Astrocyte of the cerebellum (primary cell): ENCODE measurements around the gene TMEM163.
A peak's percentile ranks its signal among the peaks of the same experiment; 100 is the strongest.
"Not testable (repeated sequence)": the region's sequence is repeated elsewhere in the genome, so short reads cannot be mapped to it uniquely, and the experiment has no call there.

ENCODE experiments used
- DNase-seq: peaks from one replicate; pipeline ENCODE4 v3.0.0-alpha.2; 2011; ENCODE audit warnings: low read depth
- H3K4me3 ChIP-seq: 2 replicates; pipeline ENCODE4 v1.5.1; 2011; ENCODE audit warnings: mild to moderate bottlenecking, low read depth, low read length, moderate library complexity
- CTCF ChIP-seq: IDR thresholded peaks from 2 replicates; pipeline ENCODE4 v1.5.1; 2012; ENCODE audit warnings: low read length, low read depth, moderate library complexity, mild to moderate bottlenecking; ENCODE audit errors: missing control alignments
- in situ Hi-C: cut with HindIII; loops from 2 replicates; pipeline ENCODE4 v1.10.0; 2017; ENCODE audit warnings: low sequenced_read_pairs

TMEM163 gene

GRCh38 chr2:134725876-134726275 lies 7.1 kb upstream of the TMEM163 start:
- no peak for TF ChIP-seq CTCF
- no peak for DNase-seq
- in situ Hi-C loops: no loop called here

DNA sequence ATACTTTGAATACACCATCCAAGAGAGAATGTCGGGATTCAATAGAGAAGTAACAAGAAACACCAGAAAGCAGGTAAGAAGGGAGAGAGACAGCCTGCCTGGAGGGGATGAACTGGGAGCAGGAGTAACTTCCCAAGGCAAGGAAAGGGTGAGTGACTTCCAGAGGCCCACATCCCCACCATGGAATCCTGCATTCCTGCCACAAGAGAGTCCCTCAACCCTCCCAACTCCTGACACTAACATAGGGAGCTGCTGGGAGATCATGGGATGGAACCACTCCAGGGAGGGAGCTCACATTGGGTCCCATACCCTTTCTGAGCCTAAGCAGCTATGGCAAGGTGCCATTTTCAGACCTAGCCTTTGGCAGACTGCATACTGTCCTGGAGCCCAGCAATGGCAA lies 5.5 kb upstream of the TMEM163 start:
- H3K4me3 ChIP-seq: no peak overlapping the region
- no peak for TF ChIP-seq CTCF
- DNase-seq: no peak
- in situ Hi-C loops: no loop called here

More at GRCh38 chr2:134725876-134726275, 7.1 kb upstream of the TMEM163 start:
- H3K4me3 ChIP-seq: no peak overlapping the region

DNA sequence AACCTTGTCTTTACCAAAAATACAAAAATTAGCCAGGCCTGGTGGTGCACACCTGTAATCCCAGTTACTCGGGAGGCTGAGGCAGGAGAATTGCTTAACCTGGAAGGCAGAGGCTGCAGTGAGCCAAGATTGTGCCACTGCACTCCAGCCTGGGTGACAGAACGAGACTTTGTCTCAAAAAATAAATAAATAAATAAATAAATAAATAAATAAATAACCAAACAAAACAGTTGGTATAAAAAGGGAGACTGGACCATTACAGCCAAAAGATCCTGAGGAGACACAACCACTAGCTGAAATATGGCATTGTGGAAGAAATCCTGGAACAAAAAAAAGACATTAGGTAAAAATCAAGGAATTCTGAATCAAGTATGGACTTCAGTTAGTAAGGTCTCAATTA lies 4.9 kb upstream of the TMEM163 start:
- H3K4me3 ChIP-seq, in situ Hi-C loops, DNase-seq: not testable (repeated sequence)

DNA sequence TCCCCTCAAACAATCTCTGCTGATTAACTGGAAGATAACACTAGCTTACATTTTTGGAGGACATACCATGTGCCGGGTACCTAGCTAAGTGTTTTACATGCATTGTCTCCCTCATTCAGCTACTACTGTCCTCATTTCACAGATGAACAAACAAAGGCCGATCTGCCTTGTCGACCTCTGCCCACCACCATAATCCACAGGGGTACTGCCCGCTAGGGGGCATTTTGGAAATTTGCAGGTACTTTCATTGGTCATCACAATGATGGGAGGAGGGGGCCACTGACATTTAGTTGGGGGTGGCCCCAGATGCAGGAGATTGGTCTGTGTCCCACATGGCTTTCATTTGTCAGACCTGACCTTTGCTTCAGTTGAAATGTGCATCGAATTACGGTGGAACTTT lies 3.9 kb upstream of the TMEM163 start:
- DNase-seq: no peak
- in situ Hi-C loops: no loop called here
- no peak overlapping the region for H3K4me3 ChIP-seq
- TF ChIP-seq CTCF: no peak

DNA sequence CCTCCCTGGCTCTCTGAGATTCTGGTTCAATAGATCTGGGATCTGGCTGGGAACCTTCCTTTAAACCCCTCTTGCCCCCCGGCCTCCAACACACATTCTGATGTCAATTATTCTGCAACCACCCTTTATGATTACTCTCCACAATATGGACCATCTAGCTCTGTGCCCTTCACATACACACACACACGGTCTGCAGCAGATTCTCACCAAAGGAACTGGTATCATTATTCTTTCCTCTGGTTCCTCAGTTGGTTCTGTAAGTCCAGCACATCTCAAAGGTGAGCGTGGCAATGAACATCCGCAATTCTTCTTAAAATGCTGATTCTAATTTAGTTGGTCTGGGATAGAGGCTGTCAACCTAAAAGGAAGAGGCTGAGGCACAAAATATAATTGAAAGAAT lies 2.8 kb upstream of the TMEM163 start:
- in situ Hi-C loops: no loop called here
- H3K4me3 ChIP-seq: no peak overlapping the region
- no peak for DNase-seq
- TF ChIP-seq CTCF: no peak

DNA sequence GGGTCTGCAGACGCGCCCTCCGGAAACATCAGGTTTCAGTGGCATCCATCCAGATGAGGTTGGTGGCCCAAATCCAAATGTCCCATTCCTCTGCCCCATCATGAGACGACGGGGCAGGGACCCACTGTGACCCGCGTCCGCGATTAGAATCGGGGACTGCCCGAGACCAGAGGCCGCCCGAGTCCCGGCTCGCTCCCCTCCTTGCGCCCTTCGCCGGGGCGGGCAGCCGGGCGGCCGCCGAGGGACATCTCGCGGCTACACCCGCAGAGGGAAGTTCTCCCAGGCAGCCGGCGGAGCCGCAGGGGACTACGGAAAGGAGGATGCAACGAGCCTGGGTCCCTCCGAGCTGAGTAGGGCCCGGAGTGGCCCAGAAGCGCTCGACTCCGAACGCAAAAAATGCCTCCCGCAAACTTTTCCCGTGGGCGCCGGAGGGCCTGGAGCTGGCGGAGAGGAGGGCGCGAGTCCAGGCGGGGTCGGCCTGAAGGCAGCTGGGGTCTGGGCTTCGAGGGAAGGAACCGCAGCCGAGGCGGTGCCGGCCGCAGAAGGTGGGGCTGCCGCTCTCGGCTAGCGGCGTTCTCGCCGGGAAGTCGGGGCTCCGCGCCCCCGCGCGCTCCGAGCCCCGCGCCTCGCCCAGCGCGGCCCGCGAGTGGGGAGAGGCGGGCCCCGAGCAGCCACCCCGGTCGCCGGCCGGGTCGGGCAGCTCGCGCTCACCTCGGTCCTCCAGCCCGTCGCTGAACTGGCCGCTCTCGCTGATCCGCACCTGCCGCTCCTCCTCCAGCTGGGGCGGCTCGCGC lies 580 bp downstream of the TMEM163 start:
- TF ChIP-seq CTCF: no peak
- in situ Hi-C loops: no loop called here
- peak overlapping the region; percentile 28 for H3K4me3 ChIP-seq
- no peak for DNase-seq

- TF ChIP-seq CTCF: no peak
- in situ Hi-C loops: no loop called here
- DNase-seq: no peak
- H3K4me3 ChIP-seq: no peak overlapping the region
Observed at GRCh38 chr2:134717286-134718022, 1.3 kb downstream of the TMEM163 start.
